GM19328 (cell line): ENCODE results near the gene ZGLP1.
A peak's percentile ranks its signal among the peaks of the same experiment; 100 is the strongest.
"Not testable (repeated sequence)": the region's sequence is repeated elsewhere in the genome, so short reads cannot be mapped to it uniquely, and the experiment has no call there.

Experiments used
- ATAC-seq: cut with Tn5 transposase; IDR thresholded peaks from one replicate; pipeline ENCODE4 v1.9.1; 2021; ENCODE audit warnings: mild to moderate bottlenecking, moderate library complexity; ENCODE audit not compliant: unreplicated experiment

Gene ZGLP1

DNA sequence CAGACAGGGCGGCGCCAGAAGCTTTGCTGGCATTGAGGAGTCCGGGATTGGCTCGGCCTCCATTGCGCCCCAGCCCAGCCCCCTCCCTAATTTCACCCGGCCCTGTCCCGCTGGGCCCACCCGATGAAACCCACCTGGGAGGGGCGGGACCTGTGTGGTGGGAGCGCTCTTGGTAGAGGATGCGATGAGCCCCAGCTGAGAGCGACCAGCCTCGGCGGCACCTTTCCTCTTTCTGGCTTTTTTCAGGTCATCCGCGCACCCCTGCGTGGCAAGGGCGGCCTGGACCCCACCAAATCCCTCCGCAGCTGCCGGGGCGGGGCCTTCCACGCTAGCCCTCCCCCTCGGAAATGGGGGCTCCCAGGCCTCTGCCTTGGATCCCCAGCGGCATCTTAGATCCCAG, at the start of gene ZGLP1:
ZGLP1 (minus strand) TSS at position 393 of the 400 bp plus-strand sequence.
- ATAC-seq: no peak

DNA sequence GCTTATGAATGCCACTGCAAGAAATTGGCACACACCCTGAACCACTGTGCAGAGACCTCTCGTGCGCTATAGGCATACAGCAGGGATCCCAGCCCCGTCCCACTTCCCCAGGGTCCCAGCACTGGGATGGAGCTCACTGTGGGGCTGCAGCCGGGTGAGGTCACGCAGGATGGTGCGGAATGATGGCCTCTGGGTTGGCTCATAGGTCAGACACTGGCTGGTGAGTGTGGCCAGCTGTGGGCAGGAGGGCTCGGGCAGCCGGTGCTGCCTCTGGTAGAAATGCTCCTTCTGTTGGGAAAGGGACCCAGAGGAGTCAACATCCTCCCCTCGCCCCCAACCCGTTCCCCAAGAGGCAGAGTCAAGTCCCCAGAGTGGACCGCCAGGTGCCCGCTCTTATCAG, 46.8 kb upstream of the ZGLP1 start:
- no peak for ATAC-seq

DNA sequence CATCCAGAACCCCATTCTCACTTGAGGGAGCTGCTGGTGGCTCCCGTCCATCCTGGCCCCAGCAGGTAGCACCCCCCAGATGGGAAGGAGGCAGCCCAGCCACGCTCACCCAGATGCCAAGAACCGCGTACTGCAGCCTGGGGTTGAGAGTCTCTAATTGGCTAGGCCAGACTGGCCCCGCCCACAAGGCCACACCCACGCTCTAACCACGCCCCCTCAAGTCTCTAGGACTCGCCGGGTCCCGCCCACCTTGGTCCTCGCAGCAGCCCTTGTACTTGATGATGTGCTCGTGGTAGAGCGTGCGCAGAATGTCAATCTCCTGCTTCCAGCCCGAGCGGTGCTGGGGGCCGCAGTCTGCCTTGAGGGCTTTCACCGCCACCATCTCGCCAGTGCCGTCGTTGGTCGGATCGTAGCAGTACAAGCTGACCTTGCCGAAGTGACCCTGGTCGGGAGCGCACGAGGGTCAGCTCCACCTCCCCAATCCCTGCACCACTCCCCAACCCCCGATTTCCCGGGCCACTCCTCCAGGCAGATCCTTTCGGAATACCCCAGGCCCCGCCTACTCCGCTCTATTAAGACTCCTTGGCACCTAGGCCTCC, 44.3 kb upstream of the ZGLP1 start:
- ATAC-seq: no peak

DNA sequence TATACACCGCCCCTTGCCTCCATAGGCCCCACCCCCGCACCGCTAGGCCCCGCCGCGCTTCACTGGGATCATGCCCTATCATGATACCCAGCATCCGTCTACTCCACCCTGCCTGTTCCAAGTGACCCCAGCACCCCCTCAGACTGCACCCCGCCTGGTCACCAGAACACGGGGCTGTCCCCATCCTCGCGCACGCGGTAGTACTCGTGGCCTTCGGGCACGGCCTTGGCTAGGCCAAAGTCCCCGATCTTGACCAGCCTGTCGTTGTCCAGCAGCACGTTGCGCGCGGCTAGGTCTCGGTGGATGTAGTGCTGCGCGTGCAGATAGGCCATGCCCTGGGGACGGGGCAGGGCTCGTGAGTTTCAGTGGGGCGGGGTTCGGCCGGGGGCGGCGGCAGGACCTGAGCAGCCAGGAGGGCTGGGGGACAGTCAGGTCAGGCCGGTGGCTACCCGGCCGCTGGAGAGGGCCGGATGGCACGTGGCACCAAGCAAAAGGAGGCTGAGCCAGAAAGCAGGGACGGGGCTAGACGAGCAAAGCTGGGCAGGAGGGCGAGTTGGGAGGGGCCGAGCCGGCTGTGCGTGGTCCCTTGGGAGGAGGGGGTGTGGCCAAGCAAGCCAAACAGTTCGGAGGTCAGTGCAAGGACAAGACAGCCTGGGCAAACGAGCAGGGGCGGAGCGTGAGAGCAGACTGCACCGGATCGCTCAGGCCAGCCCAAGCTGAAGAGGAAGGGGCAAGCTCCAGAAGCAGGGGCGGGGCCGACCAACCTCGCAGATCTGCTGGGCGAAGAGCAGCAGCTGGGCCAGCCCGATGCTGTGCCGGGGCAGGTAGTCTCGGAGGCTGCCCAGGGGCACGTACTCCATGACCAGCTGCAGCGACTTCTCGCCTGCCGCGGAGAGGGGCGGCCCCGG, 43.4 kb upstream of the ZGLP1 start:
- ATAC-seq: no peak

DNA sequence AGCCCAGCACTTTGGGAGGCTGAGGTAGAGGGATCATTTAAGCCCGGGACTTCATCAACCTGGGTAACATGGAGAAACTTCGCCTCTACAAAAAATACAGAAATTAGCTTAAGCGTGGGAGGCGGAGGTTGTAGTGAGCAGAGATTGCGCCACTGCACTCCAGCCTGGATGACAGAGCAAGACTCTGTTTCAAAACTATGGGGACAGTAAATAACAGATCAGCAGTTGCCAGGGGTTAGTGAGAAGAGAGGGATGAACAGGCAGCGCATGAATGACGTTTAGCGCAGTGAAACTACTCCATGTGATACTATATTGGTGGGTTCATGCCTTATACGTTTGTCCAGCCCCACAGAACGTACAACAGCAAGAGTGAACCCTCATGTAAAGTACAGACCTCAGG, 36.9 kb upstream of the ZGLP1 start:
- ATAC-seq: no peak

DNA sequence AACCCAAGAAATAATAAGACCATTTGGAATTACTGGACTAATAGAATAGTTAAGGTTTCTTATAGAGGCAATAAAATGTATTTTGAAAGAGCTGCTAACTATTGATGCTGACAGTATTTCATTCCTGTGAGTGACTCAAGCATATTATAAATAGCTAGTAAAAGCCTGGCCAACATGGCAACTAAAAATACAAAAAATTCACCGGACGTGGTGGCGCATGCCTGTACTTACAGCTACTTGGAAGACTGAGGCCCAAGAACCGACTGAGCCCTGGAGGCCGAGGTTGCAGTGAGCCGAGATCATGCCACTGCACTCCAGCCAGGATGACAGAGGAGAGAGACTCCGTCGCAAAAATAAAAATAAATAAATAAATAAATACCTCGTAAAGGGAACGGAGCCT, 35.2 kb upstream of the ZGLP1 start:
- ATAC-seq: no peak

DNA sequence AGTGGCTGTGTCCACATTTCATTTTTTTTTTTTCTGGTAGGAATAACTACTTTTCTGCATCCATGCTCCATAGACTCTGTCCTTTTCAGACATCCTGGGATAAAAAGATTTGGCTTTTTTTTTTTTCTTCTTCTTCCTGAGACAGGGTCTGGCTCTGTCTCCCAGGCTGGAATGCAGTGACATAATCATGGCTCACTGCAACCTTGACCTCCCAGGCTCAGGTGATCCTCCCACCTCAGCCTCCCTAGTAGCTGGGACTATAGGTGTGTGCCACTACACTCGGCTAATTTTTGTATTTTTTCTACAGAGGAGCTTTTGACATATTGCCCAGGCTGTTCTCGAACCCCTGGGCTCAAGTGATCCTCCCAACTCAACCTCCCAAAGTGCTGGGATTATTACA, 33.9 kb upstream of the ZGLP1 start:
- no peak for ATAC-seq

DNA sequence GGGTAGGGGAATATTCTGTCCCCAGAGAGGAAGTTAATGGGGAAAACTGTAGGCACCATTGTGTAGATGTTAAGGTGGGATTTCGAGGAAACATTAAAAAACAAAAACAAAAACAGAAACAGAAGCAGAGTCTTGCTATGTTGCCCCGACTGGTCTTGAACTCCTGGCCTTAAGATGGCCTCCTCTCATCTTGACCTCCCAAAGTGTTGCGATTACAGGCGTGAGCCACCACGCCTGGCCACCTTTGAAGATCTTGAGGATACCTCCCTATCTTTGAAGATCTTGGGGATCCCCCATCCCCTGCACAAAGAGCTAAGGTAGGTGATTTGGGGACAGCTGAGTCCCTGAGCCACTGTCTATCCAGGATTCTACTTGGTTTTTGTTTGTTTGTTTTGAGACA, 30.4 kb upstream of the ZGLP1 start:
- ATAC-seq: no peak

DNA sequence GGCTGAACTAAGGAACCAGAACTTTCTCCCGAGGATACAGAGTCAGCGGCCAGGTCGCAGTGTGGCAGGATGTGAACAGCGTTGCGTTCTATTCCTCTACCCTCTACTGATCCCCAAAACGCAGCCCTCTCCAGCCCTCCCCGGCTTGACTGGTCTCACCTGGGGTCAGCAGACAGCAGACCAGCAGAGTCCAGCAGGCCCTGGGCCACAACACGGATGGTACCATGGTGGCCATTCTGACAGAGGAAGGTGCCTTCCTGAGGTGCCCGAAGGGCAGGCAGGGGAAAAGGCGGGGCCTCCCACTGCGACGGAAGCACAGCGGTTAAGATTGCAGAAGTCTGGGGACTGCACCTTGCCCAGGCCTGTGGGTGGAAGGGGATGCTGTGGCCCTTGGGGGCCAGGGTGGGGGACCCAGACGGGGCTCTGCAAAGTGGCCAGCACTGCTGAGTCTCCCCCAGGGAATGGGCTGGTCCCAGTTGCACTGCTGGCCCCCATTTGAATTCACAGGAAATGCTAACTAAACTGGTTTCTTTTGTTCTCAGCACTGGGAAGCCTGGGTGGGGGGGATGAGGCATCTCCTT, 29.9 kb upstream of the ZGLP1 start, which contains the start of gene ICAM3:
ICAM3 (minus strand) TSS at position 245 of the 581 bp plus-strand sequence; CDS start at position 235, 10 bp downstream.
- no peak for ATAC-seq

DNA sequence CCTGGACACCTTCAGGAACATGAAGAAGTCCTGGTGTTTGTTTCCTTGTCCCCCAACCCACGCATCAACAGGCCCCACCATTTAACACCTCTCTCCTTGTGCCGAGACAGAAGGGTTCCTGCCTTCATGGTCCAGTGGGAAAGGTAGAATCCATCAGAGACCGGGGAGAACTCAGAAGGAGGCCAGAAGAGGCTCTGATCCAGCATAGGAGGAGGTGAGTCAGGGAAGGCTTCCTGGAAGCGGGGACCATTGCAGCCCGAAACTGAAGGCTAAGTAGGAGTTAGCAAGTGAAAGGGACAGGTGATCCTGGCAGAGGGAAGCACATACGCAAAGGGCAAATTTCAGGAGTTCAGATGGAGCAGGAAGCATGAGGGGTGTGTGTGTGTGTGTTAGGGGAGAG, 29.3 kb upstream of the ZGLP1 start:
- no peak for ATAC-seq

DNA sequence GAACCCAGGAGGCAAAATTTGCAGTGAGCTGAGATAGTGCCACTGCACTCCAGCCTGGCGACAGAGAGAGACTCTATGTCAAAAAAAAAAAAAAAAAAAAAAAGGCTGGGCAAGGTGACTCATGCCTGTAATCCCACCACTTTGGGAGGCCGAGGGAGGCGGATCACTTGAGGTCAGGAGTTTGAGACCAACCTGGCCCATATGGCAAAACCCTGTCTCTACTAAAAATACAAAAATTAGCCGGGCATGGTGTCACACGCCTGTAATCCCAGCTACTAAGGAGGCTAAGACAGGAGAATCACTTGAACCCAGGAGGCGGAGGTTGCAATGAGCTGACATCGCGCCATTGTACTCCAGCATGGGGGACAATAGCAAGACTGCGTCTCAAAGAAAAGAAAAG, 27.1 kb upstream of the ZGLP1 start:
- ATAC-seq: not testable (repeated sequence)

DNA sequence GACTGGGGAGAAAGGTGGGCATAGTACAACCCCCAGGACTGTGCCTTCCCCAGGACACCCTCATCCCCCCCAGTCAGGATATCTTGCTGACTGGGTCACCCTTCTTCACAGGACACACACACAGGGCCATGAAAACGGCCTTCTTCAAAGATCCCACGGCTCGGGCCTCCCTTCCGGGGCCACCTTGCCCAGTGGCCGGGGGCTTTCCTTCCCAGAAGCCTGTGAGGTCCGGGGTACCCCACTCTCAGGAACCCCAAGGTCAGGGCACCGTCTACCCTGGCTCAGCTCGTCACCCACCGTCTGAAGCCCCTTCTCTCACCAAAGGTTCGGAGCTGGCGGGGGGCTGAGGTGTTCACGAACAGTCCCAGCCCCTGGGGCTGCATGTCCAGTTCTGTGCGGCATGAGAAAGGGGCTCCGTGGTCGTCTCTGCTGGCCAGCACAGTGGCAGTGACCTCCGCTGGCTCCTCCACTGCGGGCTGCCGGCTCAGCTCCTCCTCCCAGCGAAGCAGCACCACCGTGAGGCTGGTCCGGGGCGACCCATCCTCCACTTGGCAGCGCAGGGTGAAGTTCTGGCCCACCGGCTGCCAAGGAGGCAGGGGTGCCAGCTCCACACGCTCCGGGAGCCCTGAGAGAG, 25.9 kb upstream of the ZGLP1 start:
- no peak for ATAC-seq

DNA sequence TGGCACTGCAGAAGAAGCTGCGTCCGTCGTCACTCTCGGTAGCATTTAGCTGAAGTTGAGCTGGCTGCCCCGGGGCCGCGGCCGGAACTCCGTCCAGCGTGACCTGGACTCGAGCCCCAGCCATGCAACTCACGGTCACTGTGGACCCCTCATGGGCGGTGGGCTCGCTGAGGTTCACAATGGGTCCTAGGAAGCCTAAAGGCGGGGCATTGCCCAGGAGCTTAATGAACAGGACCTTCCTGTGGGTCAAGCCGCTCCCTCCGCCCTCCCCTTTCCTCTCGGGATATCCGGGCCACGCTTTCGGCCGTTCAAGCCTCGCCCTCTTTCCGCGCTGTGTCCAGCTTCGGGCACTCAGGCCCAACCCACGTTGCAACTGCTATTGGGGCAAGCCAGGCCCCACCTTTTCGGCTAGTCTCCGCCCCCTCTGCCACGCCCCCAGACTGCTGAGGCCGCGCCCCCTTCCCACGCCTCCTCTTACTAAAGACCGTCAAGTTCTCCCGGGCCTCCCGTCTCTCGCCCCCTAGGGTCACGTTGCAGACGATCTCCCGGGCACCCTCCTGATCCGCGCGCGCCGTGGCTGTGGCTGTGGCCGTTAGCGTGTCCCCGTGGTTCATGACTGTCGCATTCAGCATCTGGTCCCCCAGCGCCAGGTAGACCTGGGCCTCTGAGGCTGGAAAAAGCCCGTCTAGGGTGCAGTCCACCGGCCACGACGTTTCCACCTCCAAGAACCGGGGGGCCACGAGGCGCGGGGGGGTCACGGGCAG, 25.2 kb upstream of the ZGLP1 start:
- ATAC-seq: no peak

DNA sequence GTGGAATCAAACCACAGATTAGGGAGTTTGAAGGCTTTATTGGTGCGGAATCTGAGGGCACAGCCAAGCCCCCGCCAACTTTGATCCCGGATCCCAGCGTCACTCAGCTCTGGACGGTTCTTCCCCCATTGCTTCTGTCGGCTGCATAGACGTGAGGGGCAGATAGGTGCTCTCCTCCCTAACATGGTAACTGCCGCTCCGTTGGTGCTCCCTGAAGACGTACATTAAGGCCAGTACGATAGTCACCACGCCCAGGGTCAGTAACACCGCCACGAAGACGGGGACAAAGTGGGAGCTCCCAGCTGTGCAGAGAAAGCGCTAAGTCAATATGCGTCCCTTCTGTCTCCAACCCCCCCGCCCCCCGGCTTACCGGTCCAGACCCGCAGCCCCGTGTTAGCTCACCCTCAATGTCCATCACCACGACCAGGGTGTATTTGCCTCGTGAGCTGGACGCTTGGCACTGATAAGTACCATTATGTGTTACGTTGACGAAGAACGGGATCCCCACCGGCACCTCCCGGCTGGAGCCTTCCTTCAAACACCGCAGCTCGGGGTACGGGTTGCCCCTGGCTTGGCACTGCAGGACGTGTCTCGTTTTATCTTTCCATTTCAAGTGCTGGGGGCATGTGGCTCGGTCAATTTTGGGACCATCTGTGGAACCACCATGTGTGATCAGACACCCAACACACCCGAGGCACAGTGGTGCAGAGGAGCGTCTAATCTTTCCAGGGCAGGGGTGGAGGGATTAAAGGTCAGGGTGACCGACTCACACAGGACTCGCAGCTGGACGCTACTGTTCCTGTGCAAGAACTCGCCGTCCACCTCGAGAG, 24.4 kb upstream of the ZGLP1 start:
- peak; percentile 8 for ATAC-seq

DNA sequence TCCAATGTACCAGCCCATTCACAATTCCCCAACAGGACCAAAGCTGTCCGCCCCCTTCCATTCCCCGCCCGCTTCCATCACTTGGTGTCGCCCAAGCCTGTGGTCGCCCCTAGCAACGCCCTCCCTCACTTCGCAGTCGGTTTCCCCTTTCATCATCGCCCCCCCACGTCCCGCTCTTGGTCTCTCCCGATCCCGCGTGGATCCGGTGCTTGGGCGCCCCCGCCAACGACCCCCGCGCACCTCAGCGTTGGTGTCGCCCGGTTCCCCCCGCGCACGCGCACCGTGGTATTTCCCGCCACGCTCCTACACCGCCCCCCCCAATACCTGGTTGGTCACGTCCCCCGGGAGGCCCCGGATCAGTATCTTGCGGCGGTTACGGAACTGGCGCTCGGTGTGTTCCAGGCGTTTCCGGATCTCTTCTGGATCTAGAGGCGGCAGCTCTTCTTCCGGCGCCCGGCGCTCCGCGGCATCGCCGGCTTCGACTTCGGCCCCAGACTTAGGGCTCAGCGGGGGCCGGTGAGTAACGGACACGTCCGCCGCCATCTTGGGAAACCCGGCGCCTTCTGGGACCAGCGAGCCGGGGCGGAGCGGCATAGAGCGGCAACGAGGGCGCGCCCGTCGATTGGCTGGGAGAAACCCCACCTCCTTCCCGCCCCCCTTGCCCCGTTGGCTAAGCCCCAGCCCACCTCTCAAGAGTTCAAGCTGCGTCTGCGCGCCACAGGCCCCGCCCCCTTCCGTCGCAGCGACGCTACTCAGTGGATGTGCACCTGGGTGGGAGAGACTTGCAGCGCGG, 23.5 kb upstream of the ZGLP1 start, which contains the start of gene RAVER1:
RAVER1 (minus strand) TSS at position 565 of the 793 bp plus-strand sequence; CDS start at position 543, 22 bp downstream.
- ATAC-seq: peak; percentile 83

DNA sequence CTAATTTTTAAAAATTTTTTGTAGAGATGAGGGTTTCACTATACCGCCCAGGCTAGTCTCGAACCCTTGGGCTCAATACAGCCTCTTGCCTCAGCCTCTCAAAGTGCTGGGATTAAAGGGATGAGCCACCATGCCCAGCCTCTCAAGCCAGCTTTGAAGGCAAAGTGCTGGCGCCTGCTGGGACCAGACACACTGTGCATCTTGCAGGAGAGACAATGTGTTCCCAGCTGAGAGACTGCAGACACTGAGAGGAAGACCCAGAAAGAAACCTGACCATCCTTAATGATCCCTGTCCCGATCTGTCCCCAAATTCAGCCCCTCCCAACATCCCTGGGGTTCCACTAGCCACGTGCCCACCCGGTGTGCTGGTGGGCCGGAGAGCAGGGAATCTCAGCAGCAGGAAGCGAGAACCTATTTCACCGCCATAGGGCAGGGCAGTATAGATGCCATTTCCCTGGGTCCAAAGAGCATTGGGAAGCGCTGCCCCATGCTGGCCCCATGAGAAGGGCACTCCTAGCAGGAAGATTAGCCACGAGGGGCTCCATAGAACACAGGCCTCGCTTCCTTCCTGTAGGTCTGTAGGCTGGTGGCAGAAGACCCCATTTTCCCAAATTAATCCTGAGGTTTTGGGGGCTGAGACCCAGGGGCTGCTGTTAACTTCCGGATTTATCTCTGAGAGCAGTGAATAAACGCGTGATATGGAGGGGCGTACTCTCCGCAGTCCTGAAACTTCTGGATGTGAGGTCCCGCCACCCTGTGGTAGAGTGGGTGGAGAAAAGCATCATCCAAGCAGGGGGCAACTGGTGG, 22.7 kb upstream of the ZGLP1 start:
- ATAC-seq: no peak

DNA sequence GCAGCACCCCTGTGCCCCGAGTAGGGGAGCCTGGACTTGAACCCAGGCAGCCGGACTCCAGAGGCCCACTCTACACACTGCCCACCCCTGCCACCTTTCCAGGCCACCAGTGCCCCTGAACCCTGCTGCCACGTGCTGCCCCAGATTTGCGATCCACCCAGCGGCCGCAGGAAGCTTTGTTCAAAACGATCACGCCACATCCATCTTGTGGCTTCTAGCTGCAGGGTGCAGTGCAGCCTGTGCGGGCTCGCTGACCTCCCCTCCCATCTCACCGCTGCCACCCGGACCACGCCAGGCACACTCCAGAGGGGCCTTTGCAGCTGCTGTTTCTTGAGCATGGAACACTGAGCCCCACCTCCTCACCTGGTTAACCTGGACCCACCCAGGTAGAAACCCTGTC, 19.9 kb upstream of the ZGLP1 start:
- no peak for ATAC-seq
